NCI-H128 (cell line): Measurements from ENCODE around the gene TMEM138.

Source experiments
- DNase-seq: peaks from one replicate; lab custom pipeline; 2025; ENCODE audit not compliant: unreplicated experiment; lab: John Stamatoyannopoulos, UW

TMEM138 gene

GRCh38 chr11:61341706-61342105, 20.5 kb upstream of the TMEM138 start:
- no peak for DNase-seq

GRCh38 chr11:61342207-61342803, 19.9 kb upstream of the TMEM138 start:
- DNase-seq = no peak

- no peak for DNase-seq
Observed at GRCh38 chr11:61343792-61344745, 18.1 kb upstream of the TMEM138 start.

GRCh38 chr11:61345170-61345610, 17.0 kb upstream of the TMEM138 start:
- DNase-seq = no peak

- DNase-seq = no peak
Observed at GRCh38 chr11:61345954-61346843, 16.0 kb upstream of the TMEM138 start.

GRCh38 chr11:61347916-61348461, 14.2 kb upstream of the TMEM138 start:
- DNase-seq = no peak

GRCh38 chr11:61349189-61349751, 12.9 kb upstream of the TMEM138 start:
- no peak for DNase-seq

- DNase-seq = no peak
Observed at GRCh38 chr11:61349916-61350315, 12.3 kb upstream of the TMEM138 start.

GRCh38 chr11:61350336-61350735, 11.8 kb upstream of the TMEM138 start:
- no peak for DNase-seq

GRCh38 chr11:61350803-61351202, 11.4 kb upstream of the TMEM138 start:
- DNase-seq = no peak

GRCh38 chr11:61352038-61352437, 10.1 kb upstream of the TMEM138 start:
- no peak for DNase-seq

GRCh38 chr11:61353131-61354067, 8.8 kb upstream of the TMEM138 start:
- no peak for DNase-seq

GRCh38 chr11:61354208-61354607, 8.0 kb upstream of the TMEM138 start:
- DNase-seq = no peak

- no peak for DNase-seq
Observed at GRCh38 chr11:61356706-61357105, 5.5 kb upstream of the TMEM138 start.

GRCh38 chr11:61357233-61357893, 4.8 kb upstream of the TMEM138 start:
- DNase-seq = no peak

GRCh38 chr11:61357894-61358239, 4.3 kb upstream of the TMEM138 start:
- DNase-seq = no peak

GRCh38 chr11:61358566-61358965, 3.6 kb upstream of the TMEM138 start:
- DNase-seq = no peak

- DNase-seq = no peak
Observed at GRCh38 chr11:61359516-61359915, 2.7 kb upstream of the TMEM138 start.

- DNase-seq = no peak
Observed at GRCh38 chr11:61361237-61361740, 885 bp upstream of the TMEM138 start.
